Esophagus muscularis mucosa (tissue), 4 donors: ENCODE data around the gene NARF. TPM values are rescaled to one million over a fixed set of nuclear protein-coding genes. Genes with fewer than 3 reads are reported as not detected.

Experiments used
- DNase-seq: peaks from one replicate; pipeline ENCODE4 v3.0.0-alpha.2; 2017; ENCODE audit errors: extremely low spot score
- H3K27ac ChIP-seq, 4 donors: fragments of 200-600 bp; sonication (generic); replicated peaks in 1 of 4; 1 replicate in 3 of 4; 2 replicates in 1 of 4; pipeline ENCODE4 v1.5.1; 2016 to 2019; ENCODE audit warnings: mild to moderate bottlenecking in 1 of 4
- H3K27me3 ChIP-seq, 4 donors: fragments of 200-600 bp; sonication (generic); one replicate each; pipeline versions ENCODE4 v1.5.1 to v1.6.0; 2016 to 2019
- H3K36me3 ChIP-seq, 4 donors: fragments of 200-600 bp; sonication (generic); one replicate each; pipeline ENCODE4 v1.5.1; 2016 to 2019
- H3K4me1 ChIP-seq, 4 donors: fragments of 200-600 bp; sonication (generic); one replicate each; pipeline ENCODE4 v1.5.1; 2016 to 2019
- H3K4me3 ChIP-seq, 4 donors: fragments of 200-600 bp; sonication (generic); 1 replicate in 2 of 4; 2 replicates in 2 of 4; pipeline ENCODE4 v1.5.1; 2016 to 2019; ENCODE audit warnings: mild to moderate bottlenecking in 4 of 4, moderate library complexity in 1 of 4
- H3K9me3 ChIP-seq, 4 donors: fragments of 200-600 bp; sonication (generic); 1 replicate in 3 of 4; 2 replicates in 1 of 4; pipeline ENCODE4 v1.5.1; 2016 to 2019
- EP300 ChIP-seq: sonication (generic); formaldehyde crosslinking; IDR thresholded peaks from one replicate; pipeline ENCODE4 v1.6.1; 2017; ENCODE audit warnings: antibody characterized with exemption
- POLR2A ChIP-seq: fragments of 450-650 bp; IDR thresholded peaks from one replicate; pipeline ENCODE4 v1.6.1; 2017; ENCODE audit warnings: antibody characterized with exemption, moderate library complexity, mild to moderate bottlenecking, low read depth
- POLR2AphosphoS5 ChIP-seq, 2 donors: sonication (generic); formaldehyde crosslinking; IDR thresholded peaks; one replicate each; pipeline ENCODE4 v1.6.1; 2017; ENCODE audit warnings: antibody characterized with exemption in 2 of 2
- WGBS: methylation state at CpG from one replicate; pipeline ENCODE4 v1.1.5; 2018; 5-methylcytosine and 5-hydroxymethylcytosine counted together
- intact Hi-C: fragments of 100-400 bp; cut with DNase I; formaldehyde crosslinking; loops from one replicate; pipeline ENCODE4 v1.15.1; 2023
- total RNA-seq, 4 donors: library from RNA; depleted of rRNA; stranded (reverse); fragments of >200 nt; gene quantifications; one replicate each; pipeline versions ENCODE4 v1.1.0 to v1.2.1, GENCODE V29; 2016
- TF ChIP-seq, protein P1 (sequence below), 3 experiments: fragments of 200-600 bp in 2 of 3; fragments of 450-650 bp in 1 of 3; sonication (generic) in 2 of 3; IDR thresholded peaks; one replicate each; pipeline ENCODE4 v1.5.1; 2017 to 2019; ENCODE audit warnings: antibody characterized with exemption in 3 of 3, mild to moderate bottlenecking in 2 of 3, moderate library complexity in 1 of 3

Gene NARF
- total RNA-seq, 4 donors from 2014 or later, result 26.2 to 30.9 (median 29.3) TPM

GRCh38 chr17:82446649-82447048 is 11.9 kb upstream of the NARF start:
- peaks cover 11 to 45% (median 43%) of the 10 kb centered on the region in 4 donors for H3K4me1 ChIP-seq
- intact Hi-C loops, result no loop called here
- peaks cover 7 to 58% (median 47%) of the 10 kb centered on the region in 4 donors for H3K36me3 ChIP-seq
- H3K27ac ChIP-seq, result no peak overlapping the region
- WGBS, result 90% methylated on average over 7 of the region's 12 CpGs
- DNase-seq, result no peak
- no peaks in the 10 kb centered on the region for H3K9me3 ChIP-seq
- TF ChIP-seq POLR2A (no peak), EP300 (no peak), POLR2AphosphoS5 (IDR thresholded peaks at IDR 0.05) (no peak)
- TF ChIP-seq, protein P1, sequence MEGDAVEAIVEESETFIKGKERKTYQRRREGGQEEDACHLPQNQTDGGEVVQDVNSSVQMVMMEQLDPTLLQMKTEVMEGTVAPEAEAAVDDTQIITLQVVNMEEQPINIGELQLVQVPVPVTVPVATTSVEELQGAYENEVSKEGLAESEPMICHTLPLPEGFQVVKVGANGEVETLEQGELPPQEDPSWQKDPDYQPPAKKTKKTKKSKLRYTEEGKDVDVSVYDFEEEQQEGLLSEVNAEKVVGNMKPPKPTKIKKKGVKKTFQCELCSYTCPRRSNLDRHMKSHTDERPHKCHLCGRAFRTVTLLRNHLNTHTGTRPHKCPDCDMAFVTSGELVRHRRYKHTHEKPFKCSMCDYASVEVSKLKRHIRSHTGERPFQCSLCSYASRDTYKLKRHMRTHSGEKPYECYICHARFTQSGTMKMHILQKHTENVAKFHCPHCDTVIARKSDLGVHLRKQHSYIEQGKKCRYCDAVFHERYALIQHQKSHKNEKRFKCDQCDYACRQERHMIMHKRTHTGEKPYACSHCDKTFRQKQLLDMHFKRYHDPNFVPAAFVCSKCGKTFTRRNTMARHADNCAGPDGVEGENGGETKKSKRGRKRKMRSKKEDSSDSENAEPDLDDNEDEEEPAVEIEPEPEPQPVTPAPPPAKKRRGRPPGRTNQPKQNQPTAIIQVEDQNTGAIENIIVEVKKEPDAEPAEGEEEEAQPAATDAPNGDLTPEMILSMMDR (IDR thresholded peaks at IDR 0.05), result no peak
- H3K4me3 ChIP-seq, result no peak overlapping the region
- H3K27me3 ChIP-seq, result no peaks in the 10 kb centered on the region

DNA sequence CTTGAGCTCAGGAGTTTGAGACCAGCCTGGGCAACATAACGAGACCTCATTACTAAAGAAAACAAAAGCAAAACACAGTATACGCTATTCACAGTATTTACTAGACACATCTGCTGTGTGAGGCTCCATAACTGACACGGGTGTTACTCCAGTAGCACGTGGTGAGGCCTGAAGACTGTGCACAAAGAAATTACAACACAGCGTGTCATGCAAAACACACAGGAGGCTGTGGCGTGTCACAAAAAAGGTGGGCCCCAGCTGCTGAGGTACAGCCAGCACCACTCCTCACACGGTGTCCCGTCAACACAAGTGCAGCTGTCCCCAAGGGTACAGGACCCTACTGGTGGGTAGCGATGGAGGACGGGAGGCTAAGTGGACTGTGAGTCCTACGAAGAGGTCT is 10.7 kb upstream of the NARF start:
- peaks cover 0 to 46% (median 35%) of the 10 kb centered on the region in 4 donors for H3K36me3 ChIP-seq
- H3K9me3 ChIP-seq, result no peaks in the 10 kb centered on the region
- H3K4me3 ChIP-seq, result no peak overlapping the region
- DNase-seq, result no peak
- intact Hi-C loops, result no loop called here
- H3K27ac ChIP-seq, result no peak overlapping the region
- H3K4me1 ChIP-seq, result peaks cover 13 to 49% (median 47%) of the 10 kb centered on the region in 4 donors
- TF ChIP-seq EP300 (no peak), POLR2AphosphoS5 (IDR thresholded peaks at IDR 0.05) (no peak)
- TF ChIP-seq, protein P1 (IDR thresholded peaks at IDR 0.05), result no peak
- WGBS, result 90% methylated on average over 11 of the region's 11 CpGs
- no peaks in the 10 kb centered on the region for H3K27me3 ChIP-seq

DNA sequence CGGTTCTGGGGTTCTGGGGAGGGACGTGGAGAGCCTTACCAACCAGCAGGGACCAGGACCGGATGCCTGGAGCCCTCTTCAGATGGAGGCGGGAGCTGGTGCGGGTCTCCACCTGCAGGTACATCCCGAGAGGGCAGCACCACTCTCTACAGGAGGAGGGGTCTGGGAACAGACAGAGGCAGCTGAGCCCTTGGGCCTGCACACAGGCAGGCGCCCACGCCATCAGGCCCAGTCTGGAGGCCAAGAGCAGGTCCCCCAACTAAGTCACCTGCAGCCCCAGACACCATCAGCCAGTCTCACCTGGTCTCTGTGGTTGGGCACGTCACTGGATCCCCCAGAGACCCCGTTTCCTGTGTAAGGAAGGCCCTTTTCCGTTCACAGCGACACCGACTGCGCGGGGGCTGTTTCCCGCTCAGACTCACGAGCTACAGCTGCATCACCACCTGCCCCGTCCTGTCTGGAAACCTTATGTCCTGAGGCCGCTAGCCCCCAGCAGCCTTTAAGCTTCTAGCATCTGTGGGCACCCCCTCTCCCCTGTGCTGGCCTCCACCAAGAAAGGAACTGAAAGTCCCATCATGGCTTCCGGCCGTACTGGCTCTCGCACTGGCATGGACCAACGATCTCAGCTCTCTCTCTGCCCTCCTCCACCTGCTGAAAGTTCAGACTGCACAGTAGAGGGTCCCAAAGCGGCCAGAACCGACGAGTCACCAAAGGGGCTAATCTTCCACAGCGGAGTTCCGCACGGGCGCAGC is 9.2 kb upstream of the NARF start:
- TF ChIP-seq POLR2AphosphoS5 (IDR thresholded peaks at IDR 0.05) (peak; percentile 30 to 46), POLR2A (no peak)
- Histone ChIP-seq H3K4me3 (peak overlapping the region; percentile 73 to 97 (median 84)), H3K36me3 (peaks cover 0 to 31% (median 20%) of the 10 kb centered on the region in 4 donors), H3K27me3 (no peaks in the 10 kb centered on the region), H3K27ac (peak overlapping the region; percentile 84 to 97 (median 90)), H3K9me3 (no peaks in the 10 kb centered on the region), H3K4me1 (peaks cover 13 to 49% (median 47%) of the 10 kb centered on the region in 4 donors)
- intact Hi-C loops, result no loop called here
- 76% methylated on average over 22 of the region's 30 CpGs for WGBS
- no peak for DNase-seq

DNA sequence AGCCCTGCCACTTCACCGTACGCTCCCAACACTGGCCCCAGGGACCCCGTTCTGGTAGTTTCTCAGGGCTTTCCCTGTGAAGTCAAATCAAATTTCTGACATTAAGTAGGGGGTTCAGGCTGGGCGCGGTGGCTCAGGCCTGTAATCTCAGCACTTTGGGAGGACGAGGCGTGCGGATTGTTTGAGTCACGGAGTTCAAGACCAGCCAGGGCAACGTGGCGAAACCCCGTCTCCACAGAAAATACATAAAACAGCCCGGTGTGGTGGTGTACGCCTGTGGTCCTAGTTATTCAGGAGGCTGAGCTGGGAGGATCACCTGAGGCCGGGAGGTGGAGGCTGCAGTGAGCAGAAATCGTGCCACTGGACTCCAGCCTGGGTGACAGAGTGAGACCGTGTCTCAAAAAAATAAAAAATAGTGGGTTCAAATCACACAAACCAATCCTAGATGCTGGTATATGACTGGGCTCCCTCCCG is 8.6 kb upstream of the NARF start:
- Histone ChIP-seq H3K9me3 (no peaks in the 10 kb centered on the region), H3K36me3 (peaks cover 0 to 25% (median 14%) of the 10 kb centered on the region in 4 donors), H3K27ac (peak overlapping the region; percentile 84 to 97 (median 90)), H3K27me3 (no peaks in the 10 kb centered on the region), H3K4me1 (peaks cover 13 to 46% (median 46%) of the 10 kb centered on the region in 4 donors), H3K4me3 (peak overlapping the region; percentile 73 to 97 (median 84))
- intact Hi-C loops, result no loop called here
- no peak for DNase-seq
- TF ChIP-seq POLR2AphosphoS5 (IDR thresholded peaks at IDR 0.05), result no peak
- TF ChIP-seq EP300, result no peak
- no peak for TF ChIP-seq POLR2A
- TF ChIP-seq, protein P1 (IDR thresholded peaks at IDR 0.05), result no peak
- 72% methylated on average over 17 of the region's 18 CpGs for WGBS

DNA sequence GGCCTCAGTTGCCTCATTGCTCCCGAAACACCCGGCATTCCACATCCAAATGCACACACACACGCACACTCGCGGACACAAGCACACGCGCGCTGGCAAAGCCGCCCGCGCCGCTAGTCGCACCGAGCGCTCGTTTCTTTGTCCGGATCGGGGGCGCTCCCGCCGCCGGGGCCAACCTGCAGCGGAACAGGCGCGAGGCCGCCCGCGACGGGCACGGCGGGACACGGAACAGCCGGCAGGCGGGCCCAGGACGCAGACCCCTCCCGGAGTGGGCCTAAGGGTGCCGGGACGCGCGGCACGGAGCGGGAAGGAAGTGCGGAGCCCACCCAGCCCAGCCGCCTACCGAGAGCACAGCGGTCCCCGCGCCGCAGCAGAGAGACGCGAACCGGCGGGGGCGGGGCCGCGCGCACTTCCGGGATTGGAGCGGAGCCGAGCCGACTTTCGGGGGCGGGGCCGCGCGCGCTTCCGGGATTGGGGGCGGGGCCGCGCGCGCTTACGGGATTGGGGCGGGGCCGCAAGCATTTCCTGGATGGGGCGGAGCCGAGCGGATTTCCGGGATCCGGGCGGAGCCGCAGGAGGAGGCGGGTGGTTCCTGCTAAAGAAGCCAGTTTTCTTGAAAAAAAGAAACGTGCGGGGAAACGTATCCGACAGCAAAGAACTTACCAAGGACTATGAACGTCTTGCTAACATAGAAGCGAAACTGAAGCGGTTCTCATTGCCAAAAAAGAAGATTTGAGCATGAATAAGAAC is 8.0 kb upstream of the NARF start, which contains the start of gene CYBC1:
TSS of gene CYBC1 (minus strand) at position 396 of the 750 bp plus-strand sequence. CDS start 1,498 bp downstream, outside the sequence.
- H3K4me1 ChIP-seq, result peaks cover 13 to 40% (median 39%) of the 10 kb centered on the region in 4 donors
- 0% methylated on average over 34 of the region's 91 CpGs for WGBS
- peak within 1 kb of the TSS; percentile 84 to 97 (median 90) for H3K27ac ChIP-seq
- H3K4me3 ChIP-seq, result peak within 1 kb of the TSS; percentile 73 to 97 (median 84)
- no peaks in the 10 kb centered on the region for H3K27me3 ChIP-seq
- H3K36me3 ChIP-seq, result peaks cover 0 to 19% (median 9%) of the 10 kb centered on the region in 4 donors
- intact Hi-C loops, result no loop called here
- TF ChIP-seq, protein P1 (IDR thresholded peaks at IDR 0.05), result no peak
- peak; percentile 92 to 97 for TF ChIP-seq POLR2AphosphoS5 (IDR thresholded peaks at IDR 0.05)
- TF ChIP-seq POLR2A, result peak; percentile 67
- TF ChIP-seq EP300, result peak; percentile 84
- DNase-seq, result peak; percentile 98
- no peaks in the 10 kb centered on the region for H3K9me3 ChIP-seq
